Prostate gland (tissue), 2 donors: Measurements from ENCODE around the gene PARD6A. TPM values are rescaled to one million over a fixed set of nuclear protein-coding genes. Genes with fewer than 3 reads are reported as not detected.
A peak's percentile ranks its signal among the peaks of the same experiment; 100 is the strongest.

ENCODE experiments used
- DNase-seq: peaks from one replicate; pipeline ENCODE4 v3.0.0-alpha.2; 2019; ENCODE audit warnings: low spot score
- H3K27ac ChIP-seq, 2 donors: fragments of 200-600 bp; sonication (generic); 2 replicates each; pipeline ENCODE4 v1.5.1; 2017 to 2019
- H3K27me3 ChIP-seq: fragments of 200-600 bp; sonication (generic); replicated peaks from 2 replicates; pipeline ENCODE4 v1.5.1; 2019; ENCODE audit not compliant: insufficient read depth
- H3K36me3 ChIP-seq, 2 donors: fragments of 200-600 bp; sonication (generic); 1 replicate in 1 of 2; 2 replicates in 1 of 2; pipeline versions ENCODE4 v1.5.1 to v1.8.1; 2017 to 2019
- H3K4me1 ChIP-seq: fragments of 200-600 bp; sonication (generic); replicated peaks from 2 replicates; pipeline ENCODE4 v1.5.1; 2019
- H3K4me3 ChIP-seq, 2 donors: fragments of 200-600 bp; sonication (generic); 2 replicates each; pipeline ENCODE4 v1.5.1; 2017 to 2019
- H3K9me3 ChIP-seq: fragments of 200-600 bp; sonication (generic); 2 replicates; pipeline ENCODE4 v1.5.1; 2017
- CTCF ChIP-seq, 4 experiments: fragments of 200-600 bp in 2 of 4; fragments of 450-650 bp in 2 of 4; sonication (generic) in 2 of 4; IDR thresholded peaks; 1 replicate in 3 of 4; 2 replicates in 1 of 4; pipeline ENCODE4 v1.5.1; 2016 to 2019; ENCODE audit warnings: antibody characterized with exemption in 4 of 4, mild to moderate bottlenecking in 2 of 4, moderate library complexity in 2 of 4
- POLR2A ChIP-seq: fragments of 450-650 bp; IDR thresholded peaks from one replicate; pipeline ENCODE4 v1.6.1; 2016; ENCODE audit warnings: antibody characterized with exemption, mild to moderate bottlenecking
- POLR2AphosphoS5 ChIP-seq: sonication (generic); formaldehyde crosslinking; IDR thresholded peaks from one replicate; pipeline ENCODE4 v1.6.1; 2017; ENCODE audit warnings: antibody characterized with exemption
- WGBS: methylation state at CpG from one replicate; pipeline ENCODE4 v1.1.5; 2018; 5-methylcytosine and 5-hydroxymethylcytosine counted together
- intact Hi-C: fragments of 100-400 bp; cut with DNase I; formaldehyde crosslinking; loops from one replicate; pipeline ENCODE4 v1.14.2; 2022
- total RNA-seq, 2 donors: library from RNA; depleted of rRNA; stranded (reverse); fragments of >200 nt; gene quantifications; one replicate each; pipeline ENCODE4 v1.1.0, GENCODE V29; 2016

PARD6A gene
- total RNA-seq, 2 donors from 2014 or later = 3.4 to 13.7 TPM

- Histone ChIP-seq H3K36me3 (no peaks in the 10 kb centered on the region), H3K9me3 (no peaks in the 10 kb centered on the region), H3K4me1 (peaks cover 11% of the 10 kb centered on the region), H3K27ac (no peak overlapping the region), H3K4me3 (no peak overlapping the region), H3K27me3 (no peaks in the 10 kb centered on the region)
- no peak for DNase-seq
- intact Hi-C loops = loop anchor here (5.0 to 10.0 kb wide), 2 partner anchors 139 to 179 kb away; partner anchors contain the start of genes RIPOR1 and THAP11
- no peak for TF ChIP-seq CTCF (IDR thresholded peaks at IDR 0.05)
- no peak for TF ChIP-seq POLR2A
- no peak for TF ChIP-seq POLR2AphosphoS5
- WGBS = 82% methylated on average over 23 of the region's 25 CpGs
These were observed 2.6 kb downstream of the PARD6A start for GRCh38 chr16:67663151-67663876.

GRCh38 chr16:67663877-67664222 lies 3.1 kb downstream of the PARD6A start:
- no peak for TF ChIP-seq POLR2A
- no peak for DNase-seq
- Histone ChIP-seq H3K9me3 (no peaks in the 10 kb centered on the region), H3K4me3 (no peak overlapping the region), H3K4me1 (peaks cover 11% of the 10 kb centered on the region), H3K27me3 (no peaks in the 10 kb centered on the region), H3K27ac (no peak overlapping the region), H3K36me3 (no peaks in the 10 kb centered on the region)
- WGBS = 92% methylated on average over 6 of the region's 6 CpGs
- intact Hi-C loops = loop anchor here (5.0 to 10.0 kb wide), 2 partner anchors 139 to 178 kb away; partner anchors contain the start of genes RIPOR1 and THAP11

GRCh38 chr16:67664258-67664657 lies 3.5 kb downstream of the PARD6A start:
- no peaks in the 10 kb centered on the region for H3K27me3 ChIP-seq
- DNase-seq = no peak
- WGBS = 83% methylated on average over 4 of the region's 4 CpGs
- no peak overlapping the region for H3K4me3 ChIP-seq
- no peak overlapping the region for H3K27ac ChIP-seq
- peaks cover 11% of the 10 kb centered on the region for H3K4me1 ChIP-seq
- TF ChIP-seq CTCF (IDR thresholded peaks at IDR 0.05) = no peak
- TF ChIP-seq POLR2AphosphoS5 = no peak
- TF ChIP-seq POLR2A = no peak
- no peaks in the 10 kb centered on the region for H3K36me3 ChIP-seq
- intact Hi-C loops = loop anchor here (5.0 to 10.0 kb wide), 2 partner anchors 139 to 178 kb away; partner anchors contain the start of genes RIPOR1 and THAP11
- H3K9me3 ChIP-seq = no peaks in the 10 kb centered on the region

GRCh38 chr16:67664871-67665270 lies 4.1 kb downstream of the PARD6A start:
- Histone ChIP-seq H3K36me3 (no peaks in the 10 kb centered on the region), H3K9me3 (no peaks in the 10 kb centered on the region), H3K4me1 (peaks cover 11% of the 10 kb centered on the region), H3K27ac (no peak overlapping the region), H3K4me3 (no peak overlapping the region), H3K27me3 (no peaks in the 10 kb centered on the region)
- DNase-seq = no peak
- WGBS = 93% methylated on average over 7 of the region's 7 CpGs
- intact Hi-C loops = loop anchor here (5.0 to 10.0 kb wide), 2 partner anchors 140 to 177 kb away; partner anchors contain the start of genes RIPOR1 and THAP11
- no peak for TF ChIP-seq POLR2A
- no peak for TF ChIP-seq POLR2AphosphoS5
- TF ChIP-seq CTCF (IDR thresholded peaks at IDR 0.05) = no peak

GRCh38 chr16:67665598-67665997 lies 4.8 kb downstream of the PARD6A start:
- intact Hi-C loops = loop anchor here (10.0 kb wide), 1 partner anchor 141 kb away; the partner anchor contains the start of gene RIPOR1
- H3K4me3 ChIP-seq = peak overlapping the region; percentile 67 to 85
- no peaks in the 10 kb centered on the region for H3K9me3 ChIP-seq
- H3K4me1 ChIP-seq = peaks cover 11% of the 10 kb centered on the region
- H3K27ac ChIP-seq = no peak overlapping the region
- TF ChIP-seq CTCF (IDR thresholded peaks at IDR 0.05) = no peak
- no peak for TF ChIP-seq POLR2A
- TF ChIP-seq POLR2AphosphoS5 = no peak
- H3K27me3 ChIP-seq = no peaks in the 10 kb centered on the region
- no peak for DNase-seq
- WGBS = 72% methylated on average over 5 of the region's 5 CpGs
- no peaks in the 10 kb centered on the region for H3K36me3 ChIP-seq
